PC-9 (cell line): Measurements from ENCODE around the gene PHACTR1.

Experiments used
- CTCF ChIP-seq: fragments of 200-600 bp; sonication (generic); conservative IDR thresholded peaks from 2 replicates; pipeline ENCODE4 v1.6.1; 2017; ENCODE audit warnings: mixed run types, antibody characterized with exemption, mild to moderate bottlenecking, moderate library complexity
- EZH2 ChIP-seq: fragments of 200-600 bp; sonication (generic); IDR thresholded peaks from 2 replicates; pipeline ENCODE4 v1.8.0; 2017; ENCODE audit warnings: antibody characterized with exemption, low read depth

- no peak for TF ChIP-seq CTCF
- TF ChIP-seq EZH2 = no peak
These were observed 2.5 kb upstream of the PHACTR1 start for GRCh38 chr6:12714022-12714421.
